ENCODE data around the gene PROX2.

- TF ChIP-seq CTCF (conservative IDR thresholded peaks at IDR 0.05), result no peak
- TF ChIP-seq ZFX (IDR thresholded peaks at IDR 0.05), result no peak
These were observed 12.7 kb downstream of the PROX2 start for GRCh38 chr14:74863274-74863673.
